ENCODE results near the gene SMIM7.

- TF ChIP-seq, protein P1, sequence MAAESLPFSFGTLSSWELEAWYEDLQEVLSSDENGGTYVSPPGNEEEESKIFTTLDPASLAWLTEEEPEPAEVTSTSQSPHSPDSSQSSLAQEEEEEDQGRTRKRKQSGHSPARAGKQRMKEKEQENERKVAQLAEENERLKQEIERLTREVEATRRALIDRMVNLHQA (CRISPR knock-in tag; IDR thresholded peaks at IDR 0.05), result no peak
- TF ChIP-seq ZGPAT (CRISPR knock-in tag; IDR thresholded peaks at IDR 0.05) (no peak), SIN3A (IDR thresholded peaks at IDR 0.05; ENCODE audit: borderline replicate concordance, low read depth, low read length) (no peak), RAD51 (IDR thresholded peaks at IDR 0.05; ENCODE audit: borderline replicate concordance) (no peak)
Observed at GRCh38 chr19:16609511-16610200, 50.3 kb downstream of the SMIM7 start.
